ENCODE measurements around the gene PPP2R5E. TPM values are rescaled to one million over a fixed set of nuclear protein-coding genes. Genes with fewer than 3 reads are reported as not detected.

Gene PPP2R5E
- total RNA-seq, 4 donors from 2014 or later = 10.5 to 45.2 (median 27.8) TPM

GRCh38 chr14:63443361-63443760, 99.8 kb downstream of the PPP2R5E start:
- in situ Hi-C loops (cut with MboI; ENCODE audit: low pct_ligation_motif_present in 1 of 4, low pct_unique_long_range_greater_than_20kb in 1 of 4, low sequenced_read_pairs in 3 of 4) (no loop called here), intact Hi-C loops (cut with DNase I; ENCODE audit: low total_unique reads) (no loop called here)
- WGBS, 2 donors (ENCODE audit: low coverage in 1 of 2) = 93 to 96% methylated on average over 3 of the region's 3 CpGs
- no peak overlapping the region for H3K27ac ChIP-seq
- no peaks in the 10 kb centered on the region for H3K36me3 ChIP-seq
- H3K27me3 ChIP-seq = no peaks in the 10 kb centered on the region
- TF ChIP-seq EP300 (IDR thresholded peaks at IDR 0.05; ENCODE audit: low read depth) (no peak), POLR2AphosphoS5 (IDR thresholded peaks at IDR 0.05) (no peak), POLR2A (IDR thresholded peaks at IDR 0.05) (no peak)
- peaks cover 10 to 24% (median 13%) of the 10 kb centered on the region in 4 donors for H3K4me1 ChIP-seq
- no peak for DNase-seq
- H3K4me3 ChIP-seq = no peak overlapping the region
- no peaks in the 10 kb centered on the region for H3K9me3 ChIP-seq

- WGBS, 2 donors (ENCODE audit: low coverage in 1 of 2) = 11 to 20% methylated on average over 1 of the region's 1 CpG
- peaks cover 38 to 65% (median 41%) of the 10 kb centered on the region in 4 donors for H3K4me1 ChIP-seq
- H3K27me3 ChIP-seq = no peaks in the 10 kb centered on the region
- in situ Hi-C loops (cut with MboI; ENCODE audit: low pct_ligation_motif_present in 1 of 4, low pct_unique_long_range_greater_than_20kb in 1 of 4, low sequenced_read_pairs in 3 of 4) (no loop called here), intact Hi-C loops (cut with DNase I; ENCODE audit: low total_unique reads) (no loop called here)
- peak overlapping the region in 1 of 4 donors; percentile 20 for H3K4me3 ChIP-seq
- no peaks in the 10 kb centered on the region for H3K36me3 ChIP-seq
- H3K27ac ChIP-seq = peak overlapping the region; percentile 59 to 82 (median 74)
- no peaks in the 10 kb centered on the region for H3K9me3 ChIP-seq
- peak in 4 of 5 experiments; percentile 16 to 43 (median 28) for TF ChIP-seq CTCF (IDR thresholded peaks at IDR 0.05)
- TF ChIP-seq EP300 (IDR thresholded peaks at IDR 0.05; ENCODE audit: low read depth) = no peak
- no peak for TF ChIP-seq POLR2A (IDR thresholded peaks at IDR 0.05)
- TF ChIP-seq POLR2AphosphoS5 (IDR thresholded peaks at IDR 0.05) = peak; percentile 25 to 62 (median 57)
- DNase-seq = peak; percentile 58
Measured at GRCh38 chr14:63438065-63438757, 105.0 kb downstream of the PPP2R5E start.

DNA sequence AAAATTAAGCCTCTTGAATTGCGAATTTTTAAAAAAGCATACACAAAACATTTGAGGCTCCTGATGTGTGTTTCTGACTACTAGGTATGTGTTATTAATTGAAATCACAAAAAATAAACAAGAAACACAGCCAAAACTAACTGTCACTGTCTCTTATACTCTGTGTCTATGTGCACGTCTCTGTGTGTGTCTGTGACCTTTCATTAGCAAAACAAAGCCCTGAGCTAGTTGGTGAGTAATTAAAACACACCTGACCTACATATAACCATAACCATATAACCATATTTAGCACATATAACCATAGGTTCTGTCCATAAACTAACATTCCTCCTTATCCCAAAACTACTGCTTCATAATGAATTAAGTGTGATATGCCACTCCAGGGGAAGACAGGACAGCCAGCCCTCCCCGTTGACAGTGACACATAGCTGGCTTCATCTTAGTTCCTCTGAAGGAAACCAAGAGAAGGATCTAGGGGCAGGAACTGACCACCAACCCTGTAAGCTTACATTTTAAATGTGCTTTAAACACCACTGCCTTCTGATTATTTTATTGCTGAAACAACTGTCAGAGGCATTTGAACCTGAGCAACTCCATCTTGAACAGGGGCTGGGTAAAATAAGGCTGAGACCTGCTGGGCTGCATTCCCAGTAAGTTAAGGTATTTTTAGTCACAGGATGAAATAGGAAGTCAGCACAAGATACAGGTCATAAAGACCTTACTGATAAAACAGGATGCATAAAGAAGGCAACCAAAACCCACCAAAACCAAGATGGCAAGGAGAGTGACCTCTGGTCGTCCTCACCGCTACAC, 106.7 kb downstream of the PPP2R5E start:
- Histone ChIP-seq H3K4me3 (no peak overlapping the region), H3K4me1 (peaks cover 38 to 74% (median 42%) of the 10 kb centered on the region in 4 donors), H3K36me3 (no peaks in the 10 kb centered on the region), H3K27me3 (no peaks in the 10 kb centered on the region), H3K27ac (peak overlapping the region; percentile 59 to 82 (median 74)), H3K9me3 (no peaks in the 10 kb centered on the region)
- in situ Hi-C loops (cut with MboI; ENCODE audit: low pct_ligation_motif_present in 1 of 4, low pct_unique_long_range_greater_than_20kb in 1 of 4, low sequenced_read_pairs in 3 of 4) = no loop called here
- no peak for DNase-seq
- TF ChIP-seq EP300 (IDR thresholded peaks at IDR 0.05; ENCODE audit: low read depth) = no peak
- TF ChIP-seq POLR2A (IDR thresholded peaks at IDR 0.05) = no peak
- no peak for TF ChIP-seq CTCF (IDR thresholded peaks at IDR 0.05)
- no peak for TF ChIP-seq POLR2AphosphoS5 (IDR thresholded peaks at IDR 0.05)
- intact Hi-C loops (cut with DNase I; ENCODE audit: low total_unique reads) = no loop called here
- WGBS, 2 donors (ENCODE audit: low coverage in 1 of 2) = 68 to 76% methylated on average over 4 to 5 of the region's 5 CpGs

- Histone ChIP-seq H3K27ac (peak overlapping the region; percentile 59 to 82 (median 74)), H3K4me1 (peaks cover 38 to 76% (median 42%) of the 10 kb centered on the region in 4 donors), H3K36me3 (no peaks in the 10 kb centered on the region), H3K4me3 (no peak overlapping the region), H3K9me3 (no peaks in the 10 kb centered on the region), H3K27me3 (no peaks in the 10 kb centered on the region)
- WGBS, 2 donors (ENCODE audit: low coverage in 1 of 2) = 55 to 57% methylated on average over 2 to 5 of the region's 5 CpGs
- peak; percentile 57 for DNase-seq
- intact Hi-C loops (cut with DNase I; ENCODE audit: low total_unique reads) = no loop called here
- TF ChIP-seq POLR2A (IDR thresholded peaks at IDR 0.05) (no peak), CTCF (IDR thresholded peaks at IDR 0.05) (no peak), POLR2AphosphoS5 (IDR thresholded peaks at IDR 0.05) (peak; percentile 44 to 86 (median 79)), EP300 (IDR thresholded peaks at IDR 0.05; ENCODE audit: low read depth) (peak; percentile 37)
- in situ Hi-C loops (cut with MboI; ENCODE audit: low pct_ligation_motif_present in 1 of 4, low pct_unique_long_range_greater_than_20kb in 1 of 4, low sequenced_read_pairs in 3 of 4) = no loop called here
Measured at GRCh38 chr14:63435838-63436237, 107.3 kb downstream of the PPP2R5E start.

Data from transverse colon (tissue), 4 donors.